ENCODE data around the gene UHRF2.

- TF ChIP-seq CTCF (IDR thresholded peaks at IDR 0.05) (no peak), POLR2A (IDR thresholded peaks at IDR 0.05) (no peak)
Measured at GRCh38 chr9:6552498-6553121, 139.6 kb downstream of the UHRF2 start.

Measured in Peyer's patch (tissue), 4 donors.